Panc1 (cell line): ENCODE measurements around the gene HLA-DMB. TPM values are rescaled to one million over a fixed set of nuclear protein-coding genes. Genes with fewer than 3 reads are reported as not detected.
"Not testable (repeated sequence)": the region's sequence is repeated elsewhere in the genome, so short reads cannot be mapped to it uniquely, and the experiment has no call there.

ENCODE experiments used
- ATAC-seq: fragments of 200-7000 bp; cut with Tn5 transposase; 2 replicates; pipeline ENCODE4 v1.9.1; 2020; ENCODE audit warnings: mild to moderate bottlenecking, moderate library complexity
- BruUV-seq: library from RNA; stranded (reverse); fragments of 400-500 nt; replicated peaks from 2 replicates; lab custom pipeline; 2021; lab: Mats Ljungman, UMichigan
- CTCF ChIA-PET: fragments of 300-600 bp; sonication (Branson Sonifier 250); formaldehyde crosslinking; loops from one replicate; lab custom pipeline; 2022; ENCODE audit warnings: antibody characterized with exemption; lab: Charles Lee
- POLR2A ChIA-PET: fragments of 300-600 bp; sonication (Branson Sonifier 250); formaldehyde crosslinking; loops from one replicate; lab custom pipeline; 2022; ENCODE audit warnings: antibody characterized with exemption; lab: Charles Lee
- DNase-seq: peaks from one replicate; pipeline ENCODE4 v3.0.0-alpha.2; 2010; ENCODE audit warnings: low read depth, low spot score
- H3K27ac ChIP-seq: 2 replicates; pipeline ENCODE4 v1.5.1; 2011; ENCODE audit warnings: mild to moderate bottlenecking, low read length, inconsistent platforms
- H3K27me3 ChIP-seq: fragments of 200-500 bp; sonication (Bioruptor generic); 2 replicates; pipeline ENCODE4 v1.6.0; 2014; ENCODE audit warnings: low read length, inconsistent platforms; ENCODE audit not compliant: control insufficient read depth, insufficient read depth
- H3K36me3 ChIP-seq: fragments of 200-500 bp; sonication (Bioruptor generic); 2 replicates; pipeline ENCODE4 v1.5.1; 2014; ENCODE audit warnings: inconsistent platforms, mild to moderate bottlenecking, low read length, moderate library complexity; ENCODE audit not compliant: control insufficient read depth, insufficient read depth
- H3K4me1 ChIP-seq: 2 replicates; pipeline ENCODE4 v1.5.1; 2011; ENCODE audit warnings: inconsistent platforms, mild to moderate bottlenecking, low read length, moderate library complexity; ENCODE audit not compliant: control insufficient read depth, insufficient read depth
- H3K4me3 ChIP-seq, 2 experiments: 2 replicates each; pipeline ENCODE4 v1.5.1; 2011 to 2012; ENCODE audit warnings: low read depth in 2 of 2, low read length in 2 of 2, mild to moderate bottlenecking in 2 of 2, inconsistent platforms in 1 of 2, moderate library complexity in 1 of 2
- H3K9me3 ChIP-seq: fragments of 200-500 bp; sonication (Bioruptor generic); 2 replicates; pipeline ENCODE4 v1.5.1; 2014; ENCODE audit warnings: low read depth, mild to moderate bottlenecking, inconsistent platforms, low read length, moderate library complexity; ENCODE audit not compliant: control insufficient read depth, insufficient read depth
- POLR2AphosphoS5 ChIP-seq: IDR thresholded peaks from 2 replicates; pipeline ENCODE4 v1.6.1; 2012; ENCODE audit warnings: mild to moderate bottlenecking, low read depth, low read length, moderate library complexity
- SIN3A ChIP-seq: IDR thresholded peaks from 2 replicates; pipeline ENCODE4 v1.6.1; 2012; ENCODE audit warnings: low read depth, mild to moderate bottlenecking, low read length, moderate library complexity, borderline replicate concordance; ENCODE audit not compliant: insufficient read depth
- TCF7L2 ChIP-seq: IDR thresholded peaks from 2 replicates; pipeline ENCODE4 v1.6.1; 2011; ENCODE audit warnings: mild to moderate bottlenecking, low read depth, low read length, inconsistent platforms
- in situ Hi-C: cut with HindIII; loops from 2 replicates; pipeline ENCODE4 v1.10.0; 2016; ENCODE audit warnings: low sequenced_read_pairs, low pct_unique_long_range_greater_than_20kb
- intact Hi-C: fragments of 100-400 bp; cut with micrococcal nuclease; formaldehyde crosslinking; loops from one replicate; pipeline ENCODE4 v1.10.0; 2022; ENCODE audit not compliant: unreplicated experiment
- total RNA-seq: library from RNA; stranded (reverse); gene quantifications from one replicate; pipeline ENCODE4 v1.2.1, GENCODE V29; 2021; ENCODE audit not compliant: unreplicated experiment
- TF ChIP-seq, protein P1 (sequence below), 2 experiments: IDR thresholded peaks; 2 replicates each; pipeline ENCODE4 v1.6.1; 2011 to 2012; ENCODE audit warnings: low read depth in 2 of 2, control low read depth in 1 of 2, low read length in 1 of 2, mild to moderate bottlenecking in 1 of 2, moderate library complexity in 1 of 2; ENCODE audit not compliant: insufficient read depth in 1 of 2
- TF ChIP-seq, protein P2 (sequence below): fragments of 450-650 bp; IDR thresholded peaks from 2 replicates; pipeline ENCODE4 v1.5.1; 2017; ENCODE audit warnings: mild to moderate bottlenecking

Gene HLA-DMB
- total RNA-seq, 1 experiment from 2014 or later, result 0.44 TPM

DNA sequence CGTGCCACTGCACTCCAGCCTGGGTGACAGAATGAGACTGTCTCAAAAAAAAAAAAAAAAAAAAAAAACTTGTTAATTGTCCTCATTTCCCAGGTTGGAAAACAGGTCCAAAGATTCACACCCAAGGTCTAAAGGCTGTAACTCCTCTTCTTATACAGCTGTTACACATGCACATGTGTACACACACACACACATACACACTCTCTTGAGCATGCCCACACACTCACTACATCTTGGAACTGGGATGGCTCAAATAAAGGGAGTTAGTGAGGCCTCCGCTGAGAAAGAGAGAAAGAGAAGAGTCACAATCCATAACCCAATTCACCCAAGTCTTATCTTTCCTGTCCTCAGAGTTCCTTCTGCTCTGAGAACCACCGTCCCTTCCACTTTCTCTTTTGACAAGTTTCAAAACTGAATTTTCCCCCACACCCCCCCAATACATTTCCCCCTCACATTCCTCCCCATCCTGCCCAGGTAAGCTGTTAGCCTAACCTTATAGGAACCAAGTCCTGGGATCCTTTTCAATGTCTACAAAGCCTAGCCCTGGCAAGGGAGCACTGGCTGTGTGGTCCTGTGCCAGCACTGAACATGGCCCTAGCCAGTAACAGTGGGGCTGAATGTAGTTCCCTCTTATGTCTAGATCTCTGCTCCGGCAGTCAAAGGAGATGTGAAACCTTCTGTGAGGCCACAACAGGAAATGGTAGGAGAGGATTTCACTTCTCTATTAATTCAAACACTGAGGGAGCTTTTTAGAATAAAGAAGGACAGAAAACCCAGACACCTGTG lies 3.2 kb upstream of the HLA-DMB start:
- intact Hi-C loops (no loop called here), in situ Hi-C loops (no loop called here)
- Histone ChIP-seq H3K4me3 (no peak overlapping the region), H3K4me1 (no peaks in the 10 kb centered on the region), H3K36me3 (no peaks in the 10 kb centered on the region), H3K27ac (no peak overlapping the region), H3K27me3 (no peaks in the 10 kb centered on the region; the same call in 1 of the 2 replicates), H3K9me3 (no peaks in the 10 kb centered on the region)
- POLR2A ChIA-PET, result interaction anchor here (0.6 to 0.7 kb wide), 4 partner anchors 24 to 328 kb away, joined by 4 to 13 read pairs (median 11); partner anchors contain the start of gene RPS18
- no peak for DNase-seq
- no peak for ATAC-seq
- CTCF ChIA-PET, result interaction anchor here (0.6 to 1.4 kb wide), 2 partner anchors 11 to 393 kb away, joined by 3 to 4 read pairs; no protein-coding TSS in a partner anchor
- TF ChIP-seq TCF7L2 (no peak), SIN3A (no peak), POLR2AphosphoS5 (no peak)
- TF ChIP-seq, protein P1, sequence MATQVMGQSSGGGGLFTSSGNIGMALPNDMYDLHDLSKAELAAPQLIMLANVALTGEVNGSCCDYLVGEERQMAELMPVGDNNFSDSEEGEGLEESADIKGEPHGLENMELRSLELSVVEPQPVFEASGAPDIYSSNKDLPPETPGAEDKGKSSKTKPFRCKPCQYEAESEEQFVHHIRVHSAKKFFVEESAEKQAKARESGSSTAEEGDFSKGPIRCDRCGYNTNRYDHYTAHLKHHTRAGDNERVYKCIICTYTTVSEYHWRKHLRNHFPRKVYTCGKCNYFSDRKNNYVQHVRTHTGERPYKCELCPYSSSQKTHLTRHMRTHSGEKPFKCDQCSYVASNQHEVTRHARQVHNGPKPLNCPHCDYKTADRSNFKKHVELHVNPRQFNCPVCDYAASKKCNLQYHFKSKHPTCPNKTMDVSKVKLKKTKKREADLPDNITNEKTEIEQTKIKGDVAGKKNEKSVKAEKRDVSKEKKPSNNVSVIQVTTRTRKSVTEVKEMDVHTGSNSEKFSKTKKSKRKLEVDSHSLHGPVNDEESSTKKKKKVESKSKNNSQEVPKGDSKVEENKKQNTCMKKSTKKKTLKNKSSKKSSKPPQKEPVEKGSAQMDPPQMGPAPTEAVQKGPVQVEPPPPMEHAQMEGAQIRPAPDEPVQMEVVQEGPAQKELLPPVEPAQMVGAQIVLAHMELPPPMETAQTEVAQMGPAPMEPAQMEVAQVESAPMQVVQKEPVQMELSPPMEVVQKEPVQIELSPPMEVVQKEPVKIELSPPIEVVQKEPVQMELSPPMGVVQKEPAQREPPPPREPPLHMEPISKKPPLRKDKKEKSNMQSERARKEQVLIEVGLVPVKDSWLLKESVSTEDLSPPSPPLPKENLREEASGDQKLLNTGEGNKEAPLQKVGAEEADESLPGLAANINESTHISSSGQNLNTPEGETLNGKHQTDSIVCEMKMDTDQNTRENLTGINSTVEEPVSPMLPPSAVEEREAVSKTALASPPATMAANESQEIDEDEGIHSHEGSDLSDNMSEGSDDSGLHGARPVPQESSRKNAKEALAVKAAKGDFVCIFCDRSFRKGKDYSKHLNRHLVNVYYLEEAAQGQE (IDR thresholded peaks at IDR 0.05; ENCODE audit: insufficient read depth in 1 of 2, low read depth in 2 of 2, low read length in 1 of 2), result no peak
- TF ChIP-seq, protein P2, sequence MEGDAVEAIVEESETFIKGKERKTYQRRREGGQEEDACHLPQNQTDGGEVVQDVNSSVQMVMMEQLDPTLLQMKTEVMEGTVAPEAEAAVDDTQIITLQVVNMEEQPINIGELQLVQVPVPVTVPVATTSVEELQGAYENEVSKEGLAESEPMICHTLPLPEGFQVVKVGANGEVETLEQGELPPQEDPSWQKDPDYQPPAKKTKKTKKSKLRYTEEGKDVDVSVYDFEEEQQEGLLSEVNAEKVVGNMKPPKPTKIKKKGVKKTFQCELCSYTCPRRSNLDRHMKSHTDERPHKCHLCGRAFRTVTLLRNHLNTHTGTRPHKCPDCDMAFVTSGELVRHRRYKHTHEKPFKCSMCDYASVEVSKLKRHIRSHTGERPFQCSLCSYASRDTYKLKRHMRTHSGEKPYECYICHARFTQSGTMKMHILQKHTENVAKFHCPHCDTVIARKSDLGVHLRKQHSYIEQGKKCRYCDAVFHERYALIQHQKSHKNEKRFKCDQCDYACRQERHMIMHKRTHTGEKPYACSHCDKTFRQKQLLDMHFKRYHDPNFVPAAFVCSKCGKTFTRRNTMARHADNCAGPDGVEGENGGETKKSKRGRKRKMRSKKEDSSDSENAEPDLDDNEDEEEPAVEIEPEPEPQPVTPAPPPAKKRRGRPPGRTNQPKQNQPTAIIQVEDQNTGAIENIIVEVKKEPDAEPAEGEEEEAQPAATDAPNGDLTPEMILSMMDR, result no peak
- no TSS peak for BruUV-seq

DNA sequence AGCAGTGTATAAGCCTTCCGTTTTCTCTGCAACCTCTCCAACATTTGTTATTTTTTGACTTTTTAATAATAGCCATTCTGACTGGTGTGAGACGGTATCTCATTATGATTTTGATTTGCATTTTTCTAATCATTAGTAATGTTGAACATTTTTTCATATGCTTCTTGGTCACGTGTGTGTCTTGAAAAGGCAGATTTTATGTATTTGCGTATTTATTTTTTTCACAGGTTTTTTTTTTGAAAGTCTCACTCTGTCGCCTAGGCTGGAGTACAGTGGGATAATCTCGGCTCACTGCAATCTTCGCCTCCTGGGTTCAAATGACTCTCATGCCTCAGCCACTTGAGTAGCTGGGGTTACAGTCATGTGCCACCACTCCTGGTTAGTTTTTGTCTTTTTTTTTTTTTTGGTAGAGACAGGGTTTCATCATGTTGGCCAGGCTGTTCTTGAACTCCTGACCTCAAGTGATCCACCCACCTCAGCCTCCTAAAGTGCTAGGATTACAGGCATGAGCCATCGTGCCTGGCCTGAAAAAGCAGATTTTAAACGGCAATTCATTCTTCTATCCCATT lies 1.8 kb upstream of the HLA-DMB start:
- H3K4me1 ChIP-seq, BruUV-seq, H3K27me3 ChIP-seq, DNase-seq, intact Hi-C loops, H3K27ac ChIP-seq, H3K36me3 ChIP-seq, H3K4me3 ChIP-seq, in situ Hi-C loops, H3K9me3 ChIP-seq, ATAC-seq: not testable (repeated sequence)
- ChIA-PET POLR2A (interaction anchor here (0.9 kb wide), 1 partner anchor 85 kb away, joined by 3 read pairs; no protein-coding TSS in a partner anchor), CTCF (interaction anchor here (1.0 to 1.6 kb wide), 3 partner anchors 11 to 42 kb away, joined by 3 to 4 read pairs (median 3); no protein-coding TSS in a partner anchor)
